SH-SY5Y (cell line): ENCODE results near the gene KBTBD3.

Experiments
- GATA2 ChIP-seq: IDR thresholded peaks from 2 replicates; pipeline ENCODE4 v1.6.1; 2011; ENCODE audit warnings: mild to moderate bottlenecking, low read depth, low read length
- GATA3 ChIP-seq: IDR thresholded peaks from 2 replicates; pipeline ENCODE4 v1.6.1; 2011; ENCODE audit warnings: low read depth, mild to moderate bottlenecking, low read length, moderate library complexity

The KBTBD3 gene

DNA sequence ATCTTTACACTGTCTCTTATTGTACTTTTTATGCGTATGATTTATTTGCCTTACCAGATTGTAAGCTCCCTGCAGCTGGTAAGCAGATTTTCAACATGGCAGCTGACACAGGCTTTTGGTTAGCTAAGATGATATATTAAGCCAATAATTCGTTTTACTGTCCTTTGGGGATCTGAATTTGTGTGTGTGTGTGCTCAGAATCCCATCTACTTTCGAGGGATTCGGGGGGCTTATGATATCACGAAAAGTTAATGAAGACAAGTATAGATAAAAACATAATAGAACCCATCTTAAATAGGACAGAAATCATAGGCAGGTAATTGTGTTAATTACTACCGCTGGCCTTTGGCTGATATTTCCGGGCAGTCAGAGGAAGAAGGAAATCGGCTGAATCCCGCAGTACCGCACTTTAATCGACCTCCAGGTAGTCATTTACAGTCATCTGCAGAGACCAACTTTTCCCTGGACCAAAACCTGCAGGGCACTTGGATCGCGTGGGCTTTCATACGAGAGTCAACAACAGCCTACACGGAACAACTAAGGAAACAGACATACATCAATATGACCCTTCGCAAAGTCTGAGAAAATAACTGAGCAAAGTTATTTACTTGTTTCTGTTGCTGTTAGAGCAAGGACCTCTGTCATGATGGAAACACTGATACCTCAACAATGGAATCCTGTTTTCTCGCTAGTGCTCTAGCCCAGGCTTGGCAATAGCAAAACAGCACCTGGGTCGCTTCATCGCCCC, 802 bp downstream of the KBTBD3 start:
- TF ChIP-seq GATA3 (no peak), GATA2 (no peak)

DNA sequence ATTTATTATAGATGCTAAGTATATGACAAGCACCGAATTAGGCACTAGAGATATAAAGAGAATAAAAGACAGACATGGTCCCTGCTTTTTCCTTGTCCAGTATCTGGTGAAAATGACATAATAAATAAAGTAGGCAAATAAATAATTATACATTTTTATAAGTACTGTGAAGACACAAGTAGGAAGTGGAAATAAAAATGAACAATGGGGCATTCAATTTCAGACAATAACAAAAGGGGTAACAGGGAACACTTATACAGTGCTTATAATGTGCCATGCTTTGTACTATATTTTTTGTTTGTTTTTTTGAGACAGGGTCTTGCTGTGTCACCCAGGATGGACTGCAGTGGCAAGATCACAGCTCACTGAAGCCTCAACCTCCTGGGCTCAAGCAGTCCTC, 4.3 kb downstream of the KBTBD3 start:
- TF ChIP-seq GATA3 (no peak), GATA2 (no peak)

- TF ChIP-seq GATA3 (no peak), GATA2 (no peak)
Observed at GRCh38 chr11:106070606-106071005, 6.5 kb downstream of the KBTBD3 start.

GRCh38 chr11:106063009-106063408, 14.1 kb downstream of the KBTBD3 start:
- no peak for TF ChIP-seq GATA2
- no peak for TF ChIP-seq GATA3

DNA sequence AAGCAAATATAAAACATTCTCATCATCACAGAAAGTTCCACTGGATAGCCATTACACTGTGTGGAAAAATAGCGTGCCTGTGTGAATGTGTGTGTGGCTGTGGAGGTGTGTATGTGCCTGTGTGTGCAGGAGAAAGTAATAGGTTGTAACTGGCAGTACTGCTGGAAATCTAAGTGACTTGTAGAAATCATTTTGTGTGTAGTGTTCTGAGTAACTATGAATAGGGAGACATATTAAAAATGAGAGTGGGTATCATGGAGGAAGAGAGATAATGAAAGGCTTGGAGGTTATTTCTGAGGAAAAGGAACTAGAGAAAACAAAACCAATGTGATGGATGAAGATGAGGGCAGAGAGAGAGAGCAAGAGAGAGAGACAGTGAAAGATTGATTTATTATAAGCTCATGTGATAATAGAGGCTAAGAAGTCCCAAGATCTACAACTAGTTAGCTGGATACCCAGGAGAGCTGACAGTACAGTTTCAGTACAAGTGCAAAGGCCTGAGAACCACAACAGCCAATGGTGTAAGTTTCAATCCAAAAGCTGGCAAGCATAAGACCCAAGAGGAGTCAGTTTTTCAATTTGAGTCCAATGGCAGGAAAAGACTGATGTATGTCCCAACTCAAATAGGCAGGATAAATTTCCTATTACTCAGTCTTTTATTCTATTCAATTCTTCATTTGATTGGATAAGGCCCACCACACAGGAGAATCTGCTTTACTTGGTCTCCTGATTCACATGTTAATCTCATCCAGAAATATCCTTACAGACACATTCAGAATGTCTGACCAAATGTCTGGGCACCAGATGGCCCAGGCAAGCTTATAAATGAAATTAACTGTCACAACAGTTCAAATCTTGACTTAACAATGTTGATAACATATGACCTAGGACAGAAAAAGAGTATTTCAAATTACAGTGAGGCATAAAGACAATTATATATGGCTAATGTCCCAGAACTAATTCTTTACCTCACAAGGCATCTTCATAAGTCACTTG, 14.9 kb downstream of the KBTBD3 start:
- TF ChIP-seq GATA3 (no peak), GATA2 (no peak)

DNA sequence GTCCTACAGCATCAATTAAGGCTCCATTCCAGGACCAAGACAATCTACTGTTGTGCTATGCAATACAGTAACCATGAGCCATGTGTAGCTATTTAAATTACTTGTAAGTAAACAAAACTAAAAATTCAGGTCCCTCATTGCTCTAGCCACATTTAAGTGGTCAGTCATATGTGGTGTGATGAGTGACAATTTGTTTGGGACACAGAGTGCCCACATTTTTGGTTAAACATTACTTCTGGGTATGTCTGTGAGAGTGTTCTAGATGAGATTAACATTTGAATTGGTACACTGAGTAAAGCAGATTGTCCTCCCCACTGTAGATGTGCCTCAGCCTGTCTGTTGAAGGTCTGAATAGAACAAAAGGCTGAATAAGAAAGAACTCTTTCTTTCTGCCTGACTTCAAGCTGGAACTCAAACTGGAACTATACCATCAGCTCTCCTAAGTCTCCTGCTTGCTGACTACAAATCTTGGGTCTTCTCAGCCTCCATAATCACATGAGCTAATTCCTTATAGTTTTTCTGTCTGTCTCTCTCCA, 15.8 kb downstream of the KBTBD3 start:
- TF ChIP-seq GATA3 (no peak), GATA2 (no peak)

DNA sequence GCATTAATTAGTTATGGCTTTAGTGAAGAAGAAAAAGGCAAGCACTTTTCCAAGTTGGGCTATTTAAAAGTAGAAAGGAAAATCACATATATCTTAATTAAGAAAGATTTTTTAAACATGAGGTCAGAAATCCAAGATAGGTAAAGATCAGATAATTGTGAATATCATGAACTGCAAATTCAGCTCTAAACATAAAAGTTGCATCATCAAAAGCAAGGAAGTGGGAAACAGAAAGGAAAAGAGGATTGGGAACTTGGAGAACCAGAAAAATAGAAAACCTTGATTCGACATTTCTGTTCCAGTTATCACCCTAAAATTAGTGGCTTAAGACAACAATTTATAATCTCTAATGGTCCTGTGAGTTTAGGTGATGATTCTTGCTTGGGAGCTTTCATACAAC, 17.5 kb downstream of the KBTBD3 start:
- TF ChIP-seq GATA2, result no peak

GRCh38 chr11:106051103-106051502, 26.0 kb downstream of the KBTBD3 start:
- TF ChIP-seq GATA3 (no peak), GATA2 (no peak)

DNA sequence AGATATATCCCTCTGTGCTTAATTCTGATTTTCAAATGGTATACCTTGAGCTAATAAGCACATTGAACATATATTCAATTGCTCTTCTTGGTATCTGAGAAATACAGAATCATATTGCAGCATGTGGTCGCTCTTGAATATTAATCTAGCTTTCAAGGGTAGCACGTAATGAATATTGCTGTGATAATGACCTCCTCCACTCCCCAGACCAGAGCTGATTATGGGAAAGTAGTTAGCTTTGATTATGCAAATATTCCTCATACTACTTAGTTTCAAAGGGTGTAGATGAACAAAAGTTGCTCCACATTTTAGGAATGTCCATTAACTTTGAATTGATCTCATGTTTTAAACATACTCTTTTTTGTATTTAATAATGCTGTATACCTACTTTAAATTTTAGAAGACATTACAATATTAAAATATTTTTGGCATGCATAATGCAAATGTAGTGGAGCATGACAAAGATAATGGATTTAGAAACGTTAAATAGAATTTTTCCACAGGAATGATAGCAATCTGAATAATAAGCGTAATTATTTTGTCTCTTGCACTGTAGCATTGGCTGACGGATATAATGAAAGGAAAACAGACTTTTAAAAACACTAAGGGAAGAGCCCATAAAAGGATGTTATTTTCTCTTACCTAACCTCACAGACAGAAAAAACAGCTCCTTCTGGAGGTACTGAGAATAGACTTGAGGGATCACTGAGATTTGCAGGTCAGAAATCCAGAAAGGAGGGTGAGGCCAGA, 27.2 kb downstream of the KBTBD3 start:
- TF ChIP-seq GATA3 (no peak), GATA2 (no peak)

- TF ChIP-seq GATA3, result no peak
- TF ChIP-seq GATA2, result no peak
Observed at GRCh38 chr11:106047631-106048030, 29.5 kb downstream of the KBTBD3 start.

GRCh38 chr11:106043540-106043939, 33.6 kb downstream of the KBTBD3 start:
- TF ChIP-seq GATA2, result no peak
- no peak for TF ChIP-seq GATA3

- no peak for TF ChIP-seq GATA2
- no peak for TF ChIP-seq GATA3
Observed at GRCh38 chr11:106032861-106033260, 44.3 kb downstream of the KBTBD3 start.

GRCh38 chr11:106031936-106032335, 45.2 kb downstream of the KBTBD3 start:
- TF ChIP-seq GATA2, result no peak
- no peak for TF ChIP-seq GATA3
